Left renal cortex interstitium (tissue), 4 donors: Measurements from ENCODE around the gene UPK1A. TPM values are rescaled to one million over a fixed set of nuclear protein-coding genes. Genes with fewer than 3 reads are reported as not detected.
"Not testable (repeated sequence)": the region's sequence is repeated elsewhere in the genome, so short reads cannot be mapped to it uniquely, and the experiment has no call there.

Experiments used
- DNase-seq, 4 donors: peaks; one replicate each; pipeline ENCODE4 v3.0.0-alpha.2; 2013; ENCODE audit warnings: low read depth in 4 of 4, low spot score in 2 of 4, missing footprints in 1 of 4
- polyA plus RNA-seq, 4 donors: library from polyadenylated mRNA; unstranded; fragments of 120-200 nt; gene quantifications; one replicate each; pipeline ENCODE4 v1.2.1, GENCODE V29; 2013; ENCODE audit not compliant: insufficient read length in 4 of 4

UPK1A gene
- polyA plus RNA-seq, 4 donors = 9.8 to 26.7 (median 15.8) TPM

GRCh38 chr19:35644206-35644986 is 21.9 kb upstream of the UPK1A start:
- DNase-seq = peak in 3 of 4 donors; percentile 48 to 77 (median 74)

DNA sequence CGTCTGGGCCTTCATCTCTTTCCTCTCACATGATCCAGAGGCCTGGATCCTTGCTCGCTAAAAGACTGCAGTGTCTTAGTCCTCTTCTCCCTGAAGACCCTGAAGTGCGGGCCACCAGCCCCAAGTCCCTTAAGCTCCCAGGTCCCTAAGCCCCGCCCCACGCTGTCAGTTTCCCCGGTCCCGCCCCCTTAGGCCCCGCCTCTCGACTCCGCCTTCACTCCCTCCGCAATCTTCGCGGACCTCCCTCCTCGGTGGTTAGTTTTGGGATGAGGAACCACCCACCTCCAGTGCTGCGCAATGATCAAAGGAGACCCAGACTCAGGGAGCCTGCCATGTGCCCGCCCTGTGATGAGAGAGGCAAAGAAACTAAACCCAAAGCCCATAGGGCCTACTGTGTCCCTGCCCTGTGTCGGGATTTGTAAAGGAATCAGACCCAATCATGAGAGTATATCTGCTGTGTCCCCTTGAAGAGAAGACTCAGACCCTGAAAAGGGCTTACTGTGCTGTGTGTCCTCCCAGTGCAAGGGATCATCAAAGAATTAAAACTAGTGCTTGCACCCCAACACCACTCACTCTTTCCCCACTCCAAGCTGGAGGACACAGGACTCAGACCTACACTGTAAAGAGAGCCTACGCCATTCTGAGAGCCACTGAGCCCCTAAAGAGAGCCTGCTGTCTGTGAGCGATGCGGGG is 21.2 kb upstream of the UPK1A start:
- DNase-seq = peak in 1 of 4 donors; percentile 24

- DNase-seq = no peak
These were observed 20.4 kb upstream of the UPK1A start for GRCh38 chr19:35645680-35646511.

- DNase-seq = peak in 3 of 4 donors; percentile 87 to 96 (median 89)
These were observed 18.0 kb upstream of the UPK1A start, which contains the start of gene COX6B1 for GRCh38 chr19:35648017-35648961. Gene COX6B1 (plus strand): TSS chr19:35648323. CDS start chr19:35651244, 2,921 bp downstream.

DNA sequence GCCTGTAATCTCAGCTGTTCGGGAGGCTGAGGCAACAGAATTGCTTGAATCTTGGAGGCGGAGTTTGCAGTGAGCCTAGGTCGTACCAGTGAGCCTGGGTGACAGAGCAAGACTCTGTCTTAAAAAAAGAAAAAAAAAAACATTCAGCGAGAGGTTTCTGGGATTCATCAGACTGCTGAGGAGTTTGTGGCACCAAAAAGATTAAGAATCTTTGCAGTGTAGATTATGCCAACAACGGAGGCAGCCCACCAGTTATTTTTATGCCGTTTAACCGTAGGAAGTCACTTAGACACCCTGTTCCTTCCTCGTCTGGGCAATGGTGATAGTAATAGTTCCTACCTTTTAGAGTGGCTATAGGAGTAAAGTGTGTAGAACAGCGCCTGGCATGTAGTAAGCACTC is 15.7 kb upstream of the UPK1A start:
- DNase-seq = no peak

DNA sequence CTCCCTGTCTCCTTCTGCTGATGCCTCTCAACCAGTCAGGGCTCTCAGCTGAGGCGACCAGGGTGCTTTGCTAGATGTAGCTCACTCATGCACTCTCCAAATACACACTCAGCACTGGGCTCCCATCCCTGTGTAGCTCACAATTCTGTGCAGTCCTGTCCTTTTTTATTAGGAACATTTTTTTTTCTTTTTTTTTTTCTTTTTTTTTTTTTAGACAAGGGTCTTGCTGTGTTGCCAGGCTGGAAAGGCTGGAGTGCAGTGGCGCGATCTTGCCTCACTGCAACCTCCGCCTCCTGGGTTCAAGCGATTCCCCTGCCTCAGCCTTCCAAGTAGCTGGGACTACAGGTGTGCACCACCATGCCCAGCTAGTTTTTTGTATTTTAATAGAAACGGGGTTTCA is 11.5 kb upstream of the UPK1A start:
- not testable (repeated sequence) for DNase-seq

DNA sequence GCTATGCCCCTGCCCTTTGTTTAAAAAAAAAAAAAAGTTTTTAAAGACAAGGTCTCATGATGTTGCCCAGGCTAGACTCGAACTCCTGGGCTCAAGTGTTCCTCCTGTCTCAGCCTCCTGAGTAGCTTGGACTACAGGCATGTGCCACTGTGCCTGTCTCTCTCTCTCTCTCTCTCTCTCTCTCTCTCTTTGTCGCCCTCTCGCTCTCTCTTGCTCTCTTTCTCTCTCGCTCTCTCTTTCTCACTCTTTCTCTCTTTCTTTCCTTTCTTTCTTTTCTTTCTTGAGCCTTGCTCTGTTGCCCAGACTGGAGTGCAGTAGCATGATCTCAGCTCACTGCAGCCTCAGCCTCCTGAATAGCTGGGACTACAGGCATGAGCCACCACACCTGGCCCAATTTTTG is 10.7 kb upstream of the UPK1A start:
- DNase-seq = no peak

DNA sequence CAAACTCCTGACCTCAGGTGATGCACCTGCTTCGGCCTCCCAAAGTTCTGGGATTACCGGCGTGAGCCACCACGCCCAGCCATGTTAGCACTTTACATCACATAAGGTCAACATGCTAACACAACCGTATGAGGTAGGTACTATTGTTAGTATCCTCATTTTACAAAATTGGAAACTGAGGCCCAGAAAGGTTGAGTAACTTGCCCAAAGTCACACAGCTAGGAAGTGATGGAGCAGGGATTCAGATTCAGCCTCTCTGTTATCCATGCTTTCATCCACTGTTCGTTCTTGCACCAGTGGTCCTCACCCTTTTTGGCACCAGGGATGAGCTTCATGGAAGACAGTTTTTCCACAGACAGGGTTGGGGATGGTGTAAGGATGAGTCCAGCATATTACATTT is 9.6 kb upstream of the UPK1A start:
- DNase-seq = no peak

DNA sequence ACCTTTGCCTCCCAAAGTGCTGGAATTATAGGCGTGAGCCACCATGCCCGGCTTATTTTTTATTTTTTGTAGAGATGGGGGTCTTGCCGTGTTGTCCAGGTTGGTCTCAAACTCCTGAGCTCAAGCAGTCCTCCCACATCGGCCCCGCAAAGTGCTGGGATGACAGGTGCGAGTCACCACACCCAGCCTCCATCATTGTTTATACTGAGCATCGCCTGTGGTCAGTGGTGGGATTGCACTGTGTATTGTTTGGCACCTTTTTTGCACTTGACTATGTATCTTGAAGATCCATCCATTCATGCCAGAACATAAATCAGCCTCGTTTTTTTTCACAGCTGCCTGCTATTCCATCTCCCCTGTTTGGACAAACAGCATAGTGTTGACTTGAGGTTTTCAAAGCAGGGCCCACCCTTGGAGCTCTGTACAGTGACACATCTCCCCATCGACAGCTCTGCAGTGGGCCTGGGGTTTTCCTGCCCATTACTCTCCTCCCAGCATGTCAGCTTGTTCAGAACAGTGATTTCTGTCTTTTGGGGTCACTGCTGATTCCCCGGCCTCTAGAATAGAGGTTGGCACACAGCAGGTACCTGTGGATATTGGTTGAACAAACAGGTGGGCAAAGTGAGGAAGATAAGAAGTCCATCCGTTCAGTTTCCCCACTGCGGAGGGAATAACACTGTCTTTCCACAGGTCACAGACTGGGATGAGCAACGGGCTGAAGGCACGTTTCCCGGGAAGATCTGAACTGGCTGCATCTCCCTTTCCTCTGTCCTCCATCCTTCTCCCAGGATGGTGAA is 8.2 kb upstream of the UPK1A start:
- no peak for DNase-seq

DNA sequence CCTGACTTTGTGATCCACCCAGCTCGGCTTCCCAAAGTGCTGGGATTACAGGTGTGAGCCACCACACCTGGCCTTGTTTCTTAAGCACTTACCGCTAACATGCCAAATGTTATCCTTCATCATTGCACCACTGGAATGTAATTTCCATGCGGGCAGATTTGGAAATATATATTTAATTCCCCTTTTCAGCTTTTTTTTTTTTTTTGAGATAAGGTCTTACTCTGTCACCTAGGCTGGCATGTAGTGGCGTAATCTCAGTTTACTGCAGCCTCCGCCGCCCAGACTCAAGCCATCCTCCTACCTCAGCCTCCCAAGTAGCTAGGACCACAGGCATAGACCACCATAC is 4.3 kb upstream of the UPK1A start:
- no peak for DNase-seq

GRCh38 chr19:35663981-35664380 is 2.3 kb upstream of the UPK1A start:
- DNase-seq = no peak

DNA sequence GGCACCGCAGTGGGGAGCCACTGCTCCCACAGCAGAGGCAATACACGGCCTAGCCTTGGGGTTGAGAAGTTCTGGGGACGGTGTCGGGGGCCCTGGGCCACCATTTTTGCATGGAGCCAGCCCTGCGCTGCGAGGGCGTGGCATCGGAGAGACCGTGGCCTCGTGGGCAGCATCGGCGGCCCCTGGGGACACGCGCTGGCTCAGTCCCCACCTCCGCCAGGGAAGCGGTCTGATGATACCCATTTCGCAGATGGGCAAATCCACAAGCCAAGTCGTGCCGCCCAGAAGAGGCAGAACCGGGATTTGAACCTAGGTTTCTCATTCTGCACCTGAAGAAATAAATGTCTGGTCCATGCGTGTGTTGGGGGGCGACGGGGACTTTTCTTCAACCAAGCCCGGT is 1.2 kb upstream of the UPK1A start:
- DNase-seq = no peak

DNA sequence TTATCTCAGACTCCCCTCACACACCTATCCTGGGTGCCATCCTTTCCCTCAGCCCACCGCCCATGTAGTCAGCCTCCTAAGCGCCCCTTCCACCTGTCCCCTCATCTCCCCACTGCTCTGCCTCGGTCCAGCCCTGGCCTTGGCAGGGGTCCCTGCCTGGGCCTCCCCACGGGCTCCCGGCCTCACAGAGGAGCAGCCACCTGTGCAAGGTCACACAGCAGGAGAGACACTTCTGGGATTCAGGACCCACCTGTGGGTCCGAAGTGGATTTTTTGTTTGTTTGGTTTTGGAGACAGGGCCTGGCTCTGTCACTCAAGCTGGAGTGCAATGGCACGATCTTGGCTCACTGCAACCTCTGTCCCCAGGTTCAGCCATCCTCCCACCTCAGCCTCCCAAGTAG is 713 bp upstream of the UPK1A start:
- DNase-seq = no peak

- no peak for DNase-seq
These were observed 3.2 kb downstream of the UPK1A start for GRCh38 chr19:35669566-35669965.

DNA sequence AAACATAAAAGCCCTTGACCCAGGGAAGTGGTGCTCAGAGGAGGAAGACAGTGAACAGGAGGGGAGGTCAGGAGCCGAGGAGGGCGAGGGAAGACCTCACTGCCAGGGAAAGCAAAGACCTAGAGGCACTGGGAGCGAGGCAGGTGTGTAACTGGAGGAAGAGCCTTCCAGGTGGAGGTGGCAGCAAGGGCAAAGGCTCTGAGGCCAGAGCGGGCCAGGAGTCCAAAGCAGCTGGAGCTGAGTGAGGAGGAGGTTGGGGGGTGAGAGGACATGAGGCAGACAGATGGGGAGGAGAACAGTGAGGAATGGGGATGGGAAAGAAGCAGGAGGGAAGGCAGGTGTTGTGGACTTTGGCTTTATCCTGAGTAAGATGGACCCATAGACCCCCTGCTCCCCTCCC is 3.7 kb downstream of the UPK1A start:
- DNase-seq = no peak

DNA sequence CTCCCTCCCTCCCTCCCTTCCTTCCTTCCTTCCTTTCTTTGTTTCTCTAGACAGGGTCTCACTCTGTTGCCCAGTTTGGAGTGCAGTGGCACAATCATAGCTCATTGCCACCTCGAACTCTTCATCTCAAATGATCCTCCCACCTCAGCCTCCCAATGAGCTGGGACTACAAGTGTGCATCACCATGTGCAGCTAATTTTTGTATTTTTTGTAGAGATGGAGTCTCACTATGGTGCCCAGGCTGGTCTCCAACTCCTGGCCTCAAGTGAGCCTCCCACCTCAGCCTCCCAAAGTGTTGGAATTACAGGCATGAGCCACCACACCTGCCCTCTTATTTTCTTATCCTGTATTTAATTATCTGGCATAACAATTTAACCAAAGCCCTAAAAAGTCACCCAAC is 4.4 kb downstream of the UPK1A start:
- DNase-seq = no peak

- DNase-seq = no peak
These were observed 5.5 kb downstream of the UPK1A start for GRCh38 chr19:35671818-35672217.

DNA sequence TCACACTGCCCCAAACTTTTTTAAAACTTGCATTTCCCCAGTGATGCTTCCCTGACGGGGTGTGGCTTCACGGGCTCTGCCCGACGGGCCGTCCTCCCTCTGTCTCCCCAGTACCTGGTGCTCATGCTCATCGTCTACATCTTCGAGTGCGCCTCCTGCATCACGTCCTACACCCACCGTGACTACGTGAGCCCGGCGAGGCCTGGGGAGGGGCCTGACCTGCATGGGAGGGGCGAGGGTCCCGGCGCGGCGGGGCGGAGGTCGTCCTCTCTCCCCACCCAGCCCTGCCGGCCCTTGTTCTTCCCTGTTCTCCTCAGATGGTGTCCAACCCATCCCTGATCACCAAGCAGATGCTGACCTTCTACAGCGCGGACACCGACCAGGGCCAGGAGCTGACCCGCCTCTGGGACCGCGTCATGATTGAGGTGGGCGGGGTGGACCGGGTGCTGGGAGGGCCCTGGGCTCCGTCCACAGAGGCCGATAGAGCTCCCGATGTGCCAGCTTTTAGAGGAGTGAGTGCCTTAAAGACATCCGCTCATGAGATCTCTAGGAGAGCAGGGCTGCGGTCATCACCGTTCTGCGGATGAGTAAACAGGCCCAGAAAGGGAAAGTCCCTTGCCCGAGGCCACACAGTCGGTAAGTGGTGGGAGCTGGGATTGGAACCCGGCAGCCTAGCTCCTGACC is 6.9 kb downstream of the UPK1A start:
- no peak for DNase-seq
